ENCODE data around the gene C17orf113. TPM values are rescaled to one million over a fixed set of nuclear protein-coding genes. Genes with fewer than 3 reads are reported as not detected.

Gene C17orf113
- total RNA-seq, 2 experiments from 2014 or later: 0.15 to 0.26 TPM

GRCh38 chr17:42067371-42068091 is 17.1 kb upstream of the C17orf113 start:
- intact Hi-C loops (cut with micrococcal nuclease): loop anchor here (1.0 to 5.0 kb wide), 3 partner anchors 34 to 49 kb away; no protein-coding TSS in a partner anchor
- ChIA-PET POLR2A (interaction anchor here (0.5 to 1.2 kb wide), 2 partner anchors 45 to 128 kb away, joined by 3 to 4 read pairs; partner anchors contain the start of gene DHX58), CTCF (interaction anchor here (0.5 to 6.8 kb wide), 23 partner anchors 9 to 336 kb away, joined by 3 to 70 read pairs (median 4); partner anchors contain the start of genes CNP, DHX58, KAT2A and KCNH4)
- Mint-ChIP-seq H3K36me3 (no peaks in the 10 kb centered on the region), H3K27ac (no peak overlapping the region), H3K9me3 (no peaks in the 10 kb centered on the region), H3K27me3 (peaks cover 13% of the 10 kb centered on the region), H3K4me1 (ENCODE audit: low read depth) (peaks cover 5% of the 10 kb centered on the region), H3K4me3 (no peak overlapping the region)
- DNase-seq: peak; percentile 82

- no peak overlapping the region for H3K4me3 Mint-ChIP-seq
- peaks cover 2% of the 10 kb centered on the region for H3K27me3 Mint-ChIP-seq
- no peak overlapping the region for H3K27ac Mint-ChIP-seq
- ChIA-PET POLR2A (no interaction called here), CTCF (interaction anchor here (0.7 to 6.8 kb wide), 12 partner anchors 12 to 137 kb away, joined by 3 to 70 read pairs (median 3); partner anchors contain the start of gene DHX58)
- H3K4me1 Mint-ChIP-seq (ENCODE audit: low read depth): peaks cover 5% of the 10 kb centered on the region
- no peaks in the 10 kb centered on the region for H3K36me3 Mint-ChIP-seq
- no peak for DNase-seq
- H3K9me3 Mint-ChIP-seq: no peaks in the 10 kb centered on the region
- intact Hi-C loops (cut with micrococcal nuclease): loop anchor here (5.0 kb wide), 1 partner anchor 38 kb away; no protein-coding TSS in a partner anchor
Observed at GRCh38 chr17:42065201-42065600, 14.8 kb upstream of the C17orf113 start.

- DNase-seq: no peak
- H3K27ac Mint-ChIP-seq: no peak overlapping the region
- intact Hi-C loops (cut with micrococcal nuclease): no loop called here
- H3K27me3 Mint-ChIP-seq: peaks cover 2% of the 10 kb centered on the region
- no peaks in the 10 kb centered on the region for H3K9me3 Mint-ChIP-seq
- CTCF ChIA-PET: interaction anchor here (1.2 to 6.8 kb wide), 2 partner anchors 37 to 39 kb away, joined by 3 to 70 read pairs; no protein-coding TSS in a partner anchor
- H3K4me3 Mint-ChIP-seq: no peak overlapping the region
- no peaks in the 10 kb centered on the region for H3K36me3 Mint-ChIP-seq
- H3K4me1 Mint-ChIP-seq (ENCODE audit: low read depth): peaks cover 5% of the 10 kb centered on the region
- POLR2A ChIA-PET: no interaction called here
Observed at GRCh38 chr17:42062681-42063080, 12.3 kb upstream of the C17orf113 start.

GRCh38 chr17:42061646-42062487 is 11.5 kb upstream of the C17orf113 start:
- intact Hi-C loops (cut with micrococcal nuclease): no loop called here
- no peak overlapping the region for H3K27ac Mint-ChIP-seq
- H3K27me3 Mint-ChIP-seq: peaks cover 2% of the 10 kb centered on the region
- no peaks in the 10 kb centered on the region for H3K9me3 Mint-ChIP-seq
- H3K4me1 Mint-ChIP-seq (ENCODE audit: low read depth): peaks cover 5% of the 10 kb centered on the region
- ChIA-PET POLR2A (no interaction called here), CTCF (interaction anchor here (1.2 to 1.5 kb wide), 2 partner anchors 36 to 99 kb away, joined by 3 read pairs; no protein-coding TSS in a partner anchor)
- no peak for DNase-seq
- H3K36me3 Mint-ChIP-seq: no peaks in the 10 kb centered on the region
- no peak overlapping the region for H3K4me3 Mint-ChIP-seq

GRCh38 chr17:42060231-42060630 is 9.8 kb upstream of the C17orf113 start:
- H3K27ac Mint-ChIP-seq: no peak overlapping the region
- H3K36me3 Mint-ChIP-seq: no peaks in the 10 kb centered on the region
- peaks cover 7% of the 10 kb centered on the region for H3K27me3 Mint-ChIP-seq
- peaks cover 5% of the 10 kb centered on the region for H3K4me1 Mint-ChIP-seq (ENCODE audit: low read depth)
- intact Hi-C loops (cut with micrococcal nuclease): no loop called here
- POLR2A ChIA-PET: no interaction called here
- no peaks in the 10 kb centered on the region for H3K9me3 Mint-ChIP-seq
- H3K4me3 Mint-ChIP-seq: no peak overlapping the region
- DNase-seq: no peak
- CTCF ChIA-PET: interaction anchor here (1.5 to 2.8 kb wide), 2 partner anchors 41 to 98 kb away, joined by 3 to 7 read pairs; no protein-coding TSS in a partner anchor

- H3K9me3 Mint-ChIP-seq: no peaks in the 10 kb centered on the region
- H3K4me3 Mint-ChIP-seq: no peak overlapping the region
- peaks cover 11% of the 10 kb centered on the region for H3K27me3 Mint-ChIP-seq
- ChIA-PET POLR2A (no interaction called here), CTCF (interaction anchor here (2.8 kb wide), 1 partner anchor 42 kb away, joined by 7 read pairs; no protein-coding TSS in a partner anchor)
- H3K4me1 Mint-ChIP-seq (ENCODE audit: low read depth): peaks cover 5% of the 10 kb centered on the region
- H3K27ac Mint-ChIP-seq: no peak overlapping the region
- H3K36me3 Mint-ChIP-seq: no peaks in the 10 kb centered on the region
- no peak for DNase-seq
- intact Hi-C loops (cut with micrococcal nuclease): no loop called here
Observed at GRCh38 chr17:42059815-42060214, 9.4 kb upstream of the C17orf113 start.

GRCh38 chr17:42058063-42058462 is 7.7 kb upstream of the C17orf113 start:
- H3K9me3 Mint-ChIP-seq: no peaks in the 10 kb centered on the region
- CTCF ChIA-PET: interaction anchor here (1.6 kb wide), 1 partner anchor 9 kb away, joined by 4 read pairs; no protein-coding TSS in a partner anchor
- DNase-seq: no peak
- no peaks in the 10 kb centered on the region for H3K4me1 Mint-ChIP-seq (ENCODE audit: low read depth)
- H3K27me3 Mint-ChIP-seq: peaks cover 22% of the 10 kb centered on the region
- intact Hi-C loops (cut with micrococcal nuclease): no loop called here
- POLR2A ChIA-PET: no interaction called here
- H3K36me3 Mint-ChIP-seq: no peaks in the 10 kb centered on the region
- H3K27ac Mint-ChIP-seq: no peak overlapping the region
- H3K4me3 Mint-ChIP-seq: no peak overlapping the region

GRCh38 chr17:42056635-42057034 is 6.2 kb upstream of the C17orf113 start:
- ChIA-PET CTCF (interaction anchor here (1.0 to 2.5 kb wide), 4 partner anchors 11 to 45 kb away, joined by 3 to 10 read pairs (median 4); partner anchors contain the start of gene NKIRAS2), POLR2A (no interaction called here)
- intact Hi-C loops (cut with micrococcal nuclease): no loop called here

GRCh38 chr17:42055496-42055895 is 5.1 kb upstream of the C17orf113 start:
- Mint-ChIP-seq H3K27ac (no peak overlapping the region), H3K36me3 (no peaks in the 10 kb centered on the region), H3K4me3 (no peak overlapping the region), H3K27me3 (peaks cover 42% of the 10 kb centered on the region), H3K4me1 (ENCODE audit: low read depth) (peaks cover 3% of the 10 kb centered on the region), H3K9me3 (no peaks in the 10 kb centered on the region)
- ChIA-PET CTCF (interaction anchor here (1.1 to 2.5 kb wide), 3 partner anchors 12 to 46 kb away, joined by 3 to 10 read pairs (median 6); no protein-coding TSS in a partner anchor), POLR2A (no interaction called here)
- intact Hi-C loops (cut with micrococcal nuclease): no loop called here
- no peak for DNase-seq

More at GRCh38 chr17:42056635-42057034, 6.2 kb upstream of the C17orf113 start:
- Mint-ChIP-seq H3K27me3 (peaks cover 33% of the 10 kb centered on the region), H3K27ac (no peak overlapping the region), H3K4me3 (no peak overlapping the region), H3K4me1 (ENCODE audit: low read depth) (no peaks in the 10 kb centered on the region), H3K9me3 (no peaks in the 10 kb centered on the region), H3K36me3 (no peaks in the 10 kb centered on the region)
- no peak for DNase-seq

GRCh38 chr17:42055027-42055426 is 4.6 kb upstream of the C17orf113 start:
- DNase-seq: no peak
- peaks cover 42% of the 10 kb centered on the region for H3K27me3 Mint-ChIP-seq
- no peak overlapping the region for H3K4me3 Mint-ChIP-seq
- no peaks in the 10 kb centered on the region for H3K9me3 Mint-ChIP-seq
- no peak overlapping the region for H3K27ac Mint-ChIP-seq
- H3K4me1 Mint-ChIP-seq (ENCODE audit: low read depth): peaks cover 4% of the 10 kb centered on the region
- intact Hi-C loops (cut with micrococcal nuclease): no loop called here
- ChIA-PET POLR2A (no interaction called here), CTCF (interaction anchor here (1.9 to 2.5 kb wide), 2 partner anchors 12 to 30 kb away, joined by 6 to 10 read pairs; no protein-coding TSS in a partner anchor)
- H3K36me3 Mint-ChIP-seq: no peaks in the 10 kb centered on the region

GRCh38 chr17:42053731-42054500 is 3.5 kb upstream of the C17orf113 start:
- H3K27ac Mint-ChIP-seq: no peak overlapping the region
- no peaks in the 10 kb centered on the region for H3K36me3 Mint-ChIP-seq
- peaks cover 6% of the 10 kb centered on the region for H3K4me1 Mint-ChIP-seq (ENCODE audit: low read depth)
- H3K27me3 Mint-ChIP-seq: peaks cover 42% of the 10 kb centered on the region
- intact Hi-C loops (cut with micrococcal nuclease): no loop called here
- POLR2A ChIA-PET: no interaction called here
- H3K9me3 Mint-ChIP-seq: no peaks in the 10 kb centered on the region
- CTCF ChIA-PET: interaction anchor here (0.6 to 2.5 kb wide), 4 partner anchors 14 to 91 kb away, joined by 4 to 10 read pairs (median 4); no protein-coding TSS in a partner anchor
- no peak overlapping the region for H3K4me3 Mint-ChIP-seq
- no peak for DNase-seq

Data from activated CD4-positive, alpha-beta memory T cell treated with anti-CD3 and anti-CD28 coated beads for 36 hours (primary cell).